Heart left ventricle (tissue), 16 donors: ENCODE data around the gene HHIP. TPM values are rescaled to one million over a fixed set of nuclear protein-coding genes. Genes with fewer than 3 reads are reported as not detected.

Source experiments
- ATAC-seq, 4 donors: fragments of 200-7000 bp; cut with Tn5 transposase; one replicate each; pipeline ENCODE4 v1.9.1; 2020 to 2022; ENCODE audit warnings: moderate library complexity in 4 of 4, mild to moderate bottlenecking in 3 of 4, moderate number of reproducible peaks in 1 of 4
- DNase-seq, 5 donors: peaks; one replicate each; pipeline ENCODE4 v3.0.0-alpha.2; 2020
- H3K27ac ChIP-seq, 12 donors: fragments of 200-600 bp; sonication (generic) in 4 of 12; one replicate each; pipeline versions ENCODE4 v1.5.0 to v1.8.0; 2016 to 2022; ENCODE audit warnings: mild to moderate bottlenecking in 2 of 12
- H3K27me3 ChIP-seq, 9 donors: fragments of 200-600 bp; sonication (generic) in 2 of 9; one replicate each; pipeline versions ENCODE4 v1.5.1 to v1.8.0; 2016 to 2022; ENCODE audit warnings: mild to moderate bottlenecking in 3 of 9
- H3K36me3 ChIP-seq, 9 donors: fragments of 200-600 bp; sonication (generic) in 2 of 9; one replicate each; pipeline versions ENCODE4 v1.5.0 to v1.8.0; 2018 to 2022; ENCODE audit warnings: mild to moderate bottlenecking in 2 of 9
- H3K4me1 ChIP-seq, 12 donors: fragments of 200-600 bp; sonication (generic) in 4 of 12; one replicate each; pipeline versions ENCODE4 v1.5.0 to v1.8.0; 2016 to 2022; ENCODE audit warnings: mild to moderate bottlenecking in 3 of 12
- H3K4me3 ChIP-seq, 12 donors: fragments of 200-600 bp; sonication (generic) in 4 of 12; one replicate each; pipeline versions ENCODE4 v1.5.0 to v1.8.0; 2017 to 2022; ENCODE audit warnings: mild to moderate bottlenecking in 9 of 12, moderate library complexity in 4 of 12
- H3K9me3 ChIP-seq, 12 donors: fragments of 200-600 bp; sonication (generic) in 4 of 12; one replicate each; pipeline versions ENCODE4 v1.5.0 to v1.8.0; 2016 to 2022; ENCODE audit warnings: mild to moderate bottlenecking in 1 of 12
- CTCF ChIP-seq, 12 donors: fragments of 200-600 bp; sonication (generic) in 4 of 12; IDR thresholded peaks; one replicate each; pipeline versions ENCODE4 v1.5.0 to v1.8.0; 2018 to 2022; ENCODE audit warnings: antibody characterized with exemption in 12 of 12, mild to moderate bottlenecking in 5 of 12
- POLR2A ChIP-seq, 2 donors: fragments of 450-650 bp; IDR thresholded peaks; one replicate each; pipeline ENCODE4 v1.6.1; 2017; ENCODE audit warnings: antibody characterized with exemption in 2 of 2, mild to moderate bottlenecking in 2 of 2, moderate library complexity in 2 of 2
- whole genome bisulfite sequencing, 4 donors: extraction: QIAGEN DNeasy Blood & Tissue Kit in 2 of 4; methylation state at CpG; one replicate each; pipeline versions ENCODE4 v1.1.5 to v1.1.7; 2013 to 2018; 5-methylcytosine and 5-hydroxymethylcytosine counted together
- intact Hi-C, 10 donors: fragments of 100-400 bp; cut with DNase I; formaldehyde crosslinking; loops; one replicate each; pipeline versions ENCODE4 v1.11.1 to v1.14.2; 2022
- polyA plus RNA-seq, 2 donors: library from polyadenylated mRNA; stranded (reverse); fragments of 200-250 nt; gene quantifications; one replicate each; pipeline ENCODE4 v1.2.3, GENCODE V29; 2013
- total RNA-seq, 9 donors: library from RNA; depleted of rRNA in 2 of 9; stranded (reverse); fragments of >200 nt in 2 of 9; fragmentation: NEBNext Ultra II Directional in 3 of 9; extraction: Animal tissue kit (Norgen Biotek cat#: 25700) in 3 of 9; gene quantifications; one replicate each; pipeline versions ENCODE4 v1.1.0 to v1.2.4, GENCODE V29; 2016 to 2023
- donor health status: ischemic (EF 13 %, LVEDD 7.1; RV severe dilation, severe dysfunction).
- donor health status: healthy with polysubstance abuse.
- donor health status: DM: no; HTN: yes; CAD: no.
- donor health status: DM: no; HTN: no; CAD: no.
- donor health status: ischemic (EF 25% LVEDD 6.9; RV normal size, moderate dysfunction).
- donor health status: ischemic (EF 25% LVEDD 5.7; RV mildly dilated, moderate dysfunction).
- donor health status: healthy.
- donor health status: DM: yes; HTN: yes; CAD: no.
- donor health status: ischemic (EF 35%, LVEDD 5.7; RV mildly dilated, moderate dysfunction).
- donor health status: nonischemic (EF 11% LVEDD 7.7; RV severe dilation, severe dysfunction).
- donor health status: DM: yes; HTN: yes; CAD: no.
- donor health status: PGD.
- donor health status: ischemic (EF 29% LVEDD 5.4; RV normal size, mild dysfunction).
- donor health status: nonischemic (EF 23%, LVEDD 6.1; RV moderate dilation, normal function).

Gene HHIP
- total and polyA plus RNA-seq, 11 donors, result 0.04 to 3.8 (median 0.05) TPM; not detected in 6

GRCh38 chr4:144715230-144715629 lies 69.3 kb downstream of the HHIP start:
- ATAC-seq (no peak), DNase-seq (no peak)
- Histone ChIP-seq H3K36me3 (no peaks in the 10 kb centered on the region), H3K4me3 (no peak overlapping the region), H3K9me3 (no peaks in the 10 kb centered on the region), H3K27me3 (no peaks in the 10 kb centered on the region), H3K4me1 (peaks cover 0 to 5% (median 0%) of the 10 kb centered on the region in 12 donors), H3K27ac (no peak overlapping the region)
- no peak for TF ChIP-seq POLR2A (IDR thresholded peaks at IDR 0.05)
- no peak for TF ChIP-seq CTCF (IDR thresholded peaks at IDR 0.05)
- 65 to 83% (median 76%) methylated on average over 2 of the region's 2 CpGs for WGBS, 4 donors
- intact Hi-C loops, result no loop called here

- DNase-seq, result no peak
- H3K27me3 ChIP-seq, result no peaks in the 10 kb centered on the region
- TF ChIP-seq CTCF (IDR thresholded peaks at IDR 0.05), result no peak
- TF ChIP-seq POLR2A (IDR thresholded peaks at IDR 0.05), result no peak
- no peak overlapping the region for H3K27ac ChIP-seq
- no peaks in the 10 kb centered on the region for H3K9me3 ChIP-seq
- no peak overlapping the region for H3K4me3 ChIP-seq
- intact Hi-C loops, result no loop called here
- H3K36me3 ChIP-seq, result no peaks in the 10 kb centered on the region
- 94 to 96% (median 95%) methylated on average over 5 of the region's 5 CpGs for WGBS, 4 donors
- no peaks in the 10 kb centered on the region for H3K4me1 ChIP-seq
- no peak for ATAC-seq
Observed at GRCh38 chr4:144716778-144717177, 70.8 kb downstream of the HHIP start.

GRCh38 chr4:144718958-144719512 lies 73.1 kb downstream of the HHIP start:
- DNase-seq (no peak), ATAC-seq (no peak)
- intact Hi-C loops, result no loop called here
- Histone ChIP-seq H3K9me3 (no peaks in the 10 kb centered on the region), H3K27me3 (no peaks in the 10 kb centered on the region), H3K4me1 (no peaks in the 10 kb centered on the region), H3K4me3 (no peak overlapping the region), H3K27ac (no peak overlapping the region), H3K36me3 (no peaks in the 10 kb centered on the region)
- WGBS, 4 donors, result 67 to 77% (median 70%) methylated on average over 4 of the region's 4 CpGs
- TF ChIP-seq POLR2A (IDR thresholded peaks at IDR 0.05), result no peak
- no peak for TF ChIP-seq CTCF (IDR thresholded peaks at IDR 0.05)

- no peak for TF ChIP-seq POLR2A (IDR thresholded peaks at IDR 0.05)
- no peak for TF ChIP-seq CTCF (IDR thresholded peaks at IDR 0.05)
- WGBS, 4 donors, result 75 to 80% (median 78%) methylated on average over 3 of the region's 3 CpGs
- no peak for DNase-seq
- Histone ChIP-seq H3K4me1 (no peaks in the 10 kb centered on the region), H3K27me3 (no peaks in the 10 kb centered on the region), H3K4me3 (no peak overlapping the region), H3K36me3 (no peaks in the 10 kb centered on the region), H3K27ac (no peak overlapping the region), H3K9me3 (no peaks in the 10 kb centered on the region)
- no peak for ATAC-seq
- intact Hi-C loops, result no loop called here
Observed at GRCh38 chr4:144720491-144720890, 74.5 kb downstream of the HHIP start.
